Hepatocyte (in vitro differentiated cells): ENCODE data around the gene CARMIL1. TPM values are rescaled to one million over a fixed set of nuclear protein-coding genes. Genes with fewer than 3 reads are reported as not detected.

ENCODE experiments used
- DNase-seq: peaks from one replicate; pipeline ENCODE4 v3.0.0-alpha.2; 2016; ENCODE audit warnings: low spot score
- H2AFZ ChIP-seq: fragments of 200-600 bp; sonication (generic); 2 replicates; pipeline ENCODE4 v1.6.0; 2016; ENCODE audit warnings: antibody characterized with exemption, mild to moderate bottlenecking
- H3K27ac ChIP-seq: fragments of 200-600 bp; sonication (generic); 2 replicates; pipeline ENCODE4 v1.5.1; 2016; ENCODE audit warnings: mild to moderate bottlenecking
- H3K27me3 ChIP-seq: fragments of 200-600 bp; sonication (generic); 2 replicates; pipeline ENCODE4 v1.6.1; 2016
- H3K36me3 ChIP-seq: fragments of 200-600 bp; sonication (generic); replicated peaks from 2 replicates; pipeline ENCODE4 v1.5.1; 2016; ENCODE audit warnings: low read depth; ENCODE audit not compliant: insufficient read depth
- H3K4me1 ChIP-seq: fragments of 200-600 bp; sonication (generic); 2 replicates; pipeline ENCODE4 v1.5.1; 2016; ENCODE audit warnings: mild to moderate bottlenecking, moderate library complexity; ENCODE audit not compliant: insufficient read depth
- H3K4me2 ChIP-seq: fragments of 200-600 bp; sonication (generic); 2 replicates; pipeline ENCODE4 v1.6.0; 2016
- H3K4me3 ChIP-seq: fragments of 200-600 bp; sonication (generic); 2 replicates; pipeline ENCODE4 v1.5.1; 2016; ENCODE audit warnings: mild to moderate bottlenecking
- H3K79me2 ChIP-seq: fragments of 200-600 bp; sonication (generic); 2 replicates; pipeline ENCODE4 v1.6.0; 2017; ENCODE audit warnings: mild to moderate bottlenecking
- H3K9me2 ChIP-seq: fragments of 200-600 bp; sonication (generic); replicated peaks from 2 replicates; pipeline ENCODE4 v1.6.0; 2017; ENCODE audit warnings: mild to moderate bottlenecking; ENCODE audit not compliant: insufficient read depth
- H3K9me3 ChIP-seq: fragments of 200-600 bp; sonication (generic); 2 replicates; pipeline ENCODE4 v1.5.1; 2016; ENCODE audit warnings: low read depth, mild to moderate bottlenecking
- H4K20me1 ChIP-seq: fragments of 200-600 bp; sonication (generic); 2 replicates; pipeline ENCODE4 v1.6.0; 2016; ENCODE audit warnings: mild to moderate bottlenecking; ENCODE audit not compliant: insufficient read depth, poor library complexity, severe bottlenecking
- EZH2 ChIP-seq: fragments of 200-600 bp; sonication (generic); IDR thresholded peaks from 2 replicates; pipeline ENCODE4 v1.6.1; 2016; ENCODE audit warnings: antibody characterized with exemption, mild to moderate bottlenecking, borderline replicate concordance
- EZH2phosphoT487 ChIP-seq: fragments of 200-600 bp; sonication (generic); IDR thresholded peaks from one replicate; pipeline ENCODE4 v1.6.1; 2018; ENCODE audit warnings: antibody characterized with exemption, mild to moderate bottlenecking, low read depth, moderate library complexity; ENCODE audit not compliant: unreplicated experiment, severe bottlenecking
- WGBS: methylation state at CpG from one replicate; pipeline ENCODE4 v1.1.6; 2016; ENCODE audit warnings: low lambda C conversion rate; ENCODE audit errors: missing lambda C conversion rate; 5-methylcytosine and 5-hydroxymethylcytosine counted together
- polyA plus RNA-seq: library from polyadenylated mRNA; unstranded; fragments of >200 nt; fragmentation: Nextera tagmentation; extraction: Ambion mirVana; gene quantifications from 2 replicates; pipeline ENCODE4 v1.2.1, GENCODE V29; 2016
- total RNA-seq: library from RNA; depleted of rRNA; stranded (reverse); fragments of >200 nt; gene quantifications from 2 replicates; pipeline ENCODE4 v1.2.3, GENCODE V29; 2014
- TF ChIP-seq, protein P1 (sequence below): fragments of 200-600 bp; sonication (generic); IDR thresholded peaks from 2 replicates; pipeline ENCODE4 v1.5.1; 2016; ENCODE audit warnings: antibody characterized with exemption, mild to moderate bottlenecking; ENCODE audit not compliant: poor library complexity

The CARMIL1 gene
- total and polyA plus RNA-seq, 2 experiments from 2014 or later: 19.5 to 40.6 TPM

DNA sequence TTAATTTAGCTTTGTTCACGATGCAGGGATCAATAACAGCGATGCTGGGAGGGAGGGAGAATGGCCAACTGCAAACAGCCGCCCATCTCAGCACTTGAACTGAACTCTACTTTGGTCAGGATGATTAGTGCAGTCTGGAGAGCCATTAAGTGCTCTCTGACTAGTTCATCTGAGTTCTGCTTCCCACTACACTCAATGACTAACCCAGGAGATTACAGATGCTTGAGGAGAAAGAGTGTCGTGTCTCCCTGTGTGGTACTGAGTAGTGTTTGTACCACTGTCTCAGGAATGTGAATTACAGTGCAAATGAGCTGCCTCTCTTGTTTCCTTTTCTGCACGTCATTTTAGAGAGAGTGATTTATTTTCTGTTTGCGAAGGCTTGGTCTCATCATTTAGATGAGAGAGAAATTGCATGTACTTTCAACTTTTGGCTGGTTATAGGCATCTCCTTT is 23.5 kb downstream of the CARMIL1 start:
- H3K36me3 ChIP-seq: no peaks in the 10 kb centered on the region
- no peaks in the 10 kb centered on the region for H3K27me3 ChIP-seq
- WGBS: 17% methylated on average over 6 of the region's 6 CpGs
- H3K9me2 ChIP-seq: no peaks in the 10 kb centered on the region
- H3K4me2 ChIP-seq: peak overlapping the region; percentile 62
- TF ChIP-seq, protein P1, sequence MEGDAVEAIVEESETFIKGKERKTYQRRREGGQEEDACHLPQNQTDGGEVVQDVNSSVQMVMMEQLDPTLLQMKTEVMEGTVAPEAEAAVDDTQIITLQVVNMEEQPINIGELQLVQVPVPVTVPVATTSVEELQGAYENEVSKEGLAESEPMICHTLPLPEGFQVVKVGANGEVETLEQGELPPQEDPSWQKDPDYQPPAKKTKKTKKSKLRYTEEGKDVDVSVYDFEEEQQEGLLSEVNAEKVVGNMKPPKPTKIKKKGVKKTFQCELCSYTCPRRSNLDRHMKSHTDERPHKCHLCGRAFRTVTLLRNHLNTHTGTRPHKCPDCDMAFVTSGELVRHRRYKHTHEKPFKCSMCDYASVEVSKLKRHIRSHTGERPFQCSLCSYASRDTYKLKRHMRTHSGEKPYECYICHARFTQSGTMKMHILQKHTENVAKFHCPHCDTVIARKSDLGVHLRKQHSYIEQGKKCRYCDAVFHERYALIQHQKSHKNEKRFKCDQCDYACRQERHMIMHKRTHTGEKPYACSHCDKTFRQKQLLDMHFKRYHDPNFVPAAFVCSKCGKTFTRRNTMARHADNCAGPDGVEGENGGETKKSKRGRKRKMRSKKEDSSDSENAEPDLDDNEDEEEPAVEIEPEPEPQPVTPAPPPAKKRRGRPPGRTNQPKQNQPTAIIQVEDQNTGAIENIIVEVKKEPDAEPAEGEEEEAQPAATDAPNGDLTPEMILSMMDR: no peak
- no peak for TF ChIP-seq EZH2
- TF ChIP-seq EZH2phosphoT487: no peak
- H3K9me3 ChIP-seq: no peaks in the 10 kb centered on the region
- H3K4me1 ChIP-seq: peaks cover 28% of the 10 kb centered on the region
- no peak overlapping the region for H2AFZ ChIP-seq
- H3K4me3 ChIP-seq: no peak overlapping the region
- H3K79me2 ChIP-seq: peaks cover 91% of the 10 kb centered on the region
- H4K20me1 ChIP-seq: no peaks in the 10 kb centered on the region
- DNase-seq: peak; percentile 58
- H3K27ac ChIP-seq: peak overlapping the region; percentile 67

DNA sequence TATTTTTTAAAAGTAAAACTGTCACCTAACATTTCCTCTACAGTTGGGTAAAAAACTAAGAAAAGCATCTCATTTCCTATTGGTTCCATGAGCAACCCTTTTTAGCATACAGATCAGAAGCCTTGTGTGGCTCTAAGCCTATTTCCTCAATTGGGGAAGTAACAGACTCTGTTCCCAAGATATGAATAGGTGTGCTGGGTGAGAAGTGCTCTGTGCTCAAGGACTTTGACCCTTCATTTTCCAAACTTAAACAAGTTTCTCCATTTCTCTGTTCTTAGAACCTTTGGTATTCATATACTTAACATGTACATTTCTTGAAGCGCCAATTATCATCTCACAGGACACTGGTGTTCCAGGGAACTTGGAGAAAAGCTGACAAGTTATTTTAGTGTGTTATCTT is 24.1 kb downstream of the CARMIL1 start:
- 74% methylated on average over 1 of the region's 1 CpG for WGBS
- Histone ChIP-seq H2AFZ (no peak overlapping the region), H3K27me3 (no peaks in the 10 kb centered on the region), H4K20me1 (no peaks in the 10 kb centered on the region), H3K79me2 (peaks cover 91% of the 10 kb centered on the region), H3K9me2 (no peaks in the 10 kb centered on the region), H3K4me3 (no peak overlapping the region), H3K4me2 (peak overlapping the region; percentile 62), H3K4me1 (peaks cover 28% of the 10 kb centered on the region), H3K36me3 (no peaks in the 10 kb centered on the region), H3K9me3 (no peaks in the 10 kb centered on the region), H3K27ac (peak overlapping the region; percentile 67)
- DNase-seq: no peak
- TF ChIP-seq, protein P1: no peak
- no peak for TF ChIP-seq EZH2phosphoT487
- no peak for TF ChIP-seq EZH2

DNA sequence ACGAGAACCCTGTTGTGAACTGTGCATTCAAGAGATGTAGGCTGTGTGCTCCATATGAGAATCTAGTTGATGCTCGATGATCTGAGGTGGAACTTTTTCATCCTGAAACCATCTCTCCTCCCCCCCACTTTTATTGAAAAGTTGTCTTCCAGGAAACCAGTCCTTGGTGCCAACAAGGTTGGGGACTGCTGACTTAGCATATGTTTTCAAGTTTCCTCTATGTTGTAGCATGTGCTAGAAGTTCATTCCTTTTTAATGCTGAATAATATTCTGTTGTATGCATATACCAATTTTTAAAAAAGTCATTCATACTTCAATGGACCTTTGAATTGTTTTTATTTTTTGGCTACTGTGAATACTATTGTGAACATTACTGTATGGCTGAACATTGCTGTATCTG is 27.2 kb downstream of the CARMIL1 start:
- H3K4me1 ChIP-seq: peaks cover 34% of the 10 kb centered on the region
- H3K36me3 ChIP-seq: no peaks in the 10 kb centered on the region
- no peaks in the 10 kb centered on the region for H3K27me3 ChIP-seq
- 97% methylated on average over 2 of the region's 2 CpGs for WGBS
- no peaks in the 10 kb centered on the region for H3K9me3 ChIP-seq
- peaks cover 3% of the 10 kb centered on the region for H4K20me1 ChIP-seq
- TF ChIP-seq, protein P1: no peak
- TF ChIP-seq EZH2: no peak
- TF ChIP-seq EZH2phosphoT487: no peak
- DNase-seq: no peak
- no peaks in the 10 kb centered on the region for H3K9me2 ChIP-seq
- H2AFZ ChIP-seq: no peak overlapping the region
- H3K4me3 ChIP-seq: no peak overlapping the region
- peaks cover 88% of the 10 kb centered on the region for H3K79me2 ChIP-seq
- no peak overlapping the region for H3K4me2 ChIP-seq
- no peak overlapping the region for H3K27ac ChIP-seq
